Mucosa of descending colon (tissue), 3 donors: ENCODE measurements around the gene ADRB1. TPM values are rescaled to one million over a fixed set of nuclear protein-coding genes. Genes with fewer than 3 reads are reported as not detected.

Experiments used
- ATAC-seq: fragments of 200-7000 bp; cut with Tn5 transposase; one replicate; pipeline ENCODE4 v1.9.1; 2020; ENCODE audit warnings: mild to moderate bottlenecking, moderate library complexity
- DNase-seq, 3 donors: peaks; one replicate each; pipeline ENCODE4 v3.0.0-alpha.2; 2020
- H3K36me3 ChIP-seq: fragments of 200-600 bp; one replicate; pipeline ENCODE4 v1.8.0; 2021; ENCODE audit warnings: low read depth, mild to moderate bottlenecking
- H3K4me1 ChIP-seq: fragments of 200-600 bp; one replicate; pipeline ENCODE4 v1.8.0; 2021; ENCODE audit warnings: low read depth, mild to moderate bottlenecking
- H3K4me3 ChIP-seq: fragments of 200-600 bp; one replicate; pipeline ENCODE4 v1.8.0; 2021; ENCODE audit warnings: mild to moderate bottlenecking
- H3K9me3 ChIP-seq: fragments of 200-600 bp; one replicate; pipeline ENCODE4 v1.8.0; 2021; ENCODE audit warnings: mild to moderate bottlenecking
- CTCF ChIP-seq: fragments of 200-600 bp; IDR thresholded peaks from one replicate; pipeline ENCODE4 v1.8.0; 2022; ENCODE audit warnings: antibody characterized with exemption, mild to moderate bottlenecking
- intact Hi-C, 2 donors: fragments of 100-400 bp; cut with DNase I in 1 of 2; cut with micrococcal nuclease in 1 of 2; formaldehyde crosslinking; loops; one replicate each; pipeline versions ENCODE4 v1.11.0 to v1.11.1; 2022; cut with DNase I, micrococcal nuclease
- total RNA-seq, 3 donors: library from RNA; stranded (reverse); fragmentation: NEBNext Ultra II Directional in 2 of 3; extraction: Animal tissue kit (Norgen Biotek cat#: 25700) in 2 of 3; gene quantifications; one replicate each; pipeline versions ENCODE4 v1.2.1 to v1.2.4, GENCODE V29; 2021 to 2023
- donor health status: DM: no; HTN: no; CAD: no; lungs with moderate emphysema.
- donor health status: DM: no; HTN: no; CAD: no.
- donor health status: DM: no; HTN: yes; CAD: no.

ADRB1 gene
- total RNA-seq, 3 donors from 2014 or later = 1.5 to 2.8 (median 1.8) TPM

- intact Hi-C loops = no loop called here
- ATAC-seq = no peak
- H3K9me3 ChIP-seq = no peaks in the 10 kb centered on the region
- peaks cover 13% of the 10 kb centered on the region for H3K4me1 ChIP-seq
- no peak for TF ChIP-seq CTCF
- no peak for DNase-seq
- no peak overlapping the region for H3K4me3 ChIP-seq
- no peaks in the 10 kb centered on the region for H3K36me3 ChIP-seq
Observed at GRCh38 chr10:114046087-114046458, 2.4 kb downstream of the ADRB1 start.

- peaks cover 2% of the 10 kb centered on the region for H3K4me1 ChIP-seq
- DNase-seq = no peak
- intact Hi-C loops = no loop called here
- H3K36me3 ChIP-seq = no peaks in the 10 kb centered on the region
- no peaks in the 10 kb centered on the region for H3K9me3 ChIP-seq
- ATAC-seq = no peak
- no peak overlapping the region for H3K4me3 ChIP-seq
- no peak for TF ChIP-seq CTCF
Observed at GRCh38 chr10:114048472-114048871, 4.8 kb downstream of the ADRB1 start.

GRCh38 chr10:114051714-114052113 lies 8.0 kb downstream of the ADRB1 start:
- no peak overlapping the region for H3K4me3 ChIP-seq
- H3K4me1 ChIP-seq = no peaks in the 10 kb centered on the region
- DNase-seq = no peak
- no peak for ATAC-seq
- no peak for TF ChIP-seq CTCF
- intact Hi-C loops = no loop called here
- no peaks in the 10 kb centered on the region for H3K36me3 ChIP-seq
- H3K9me3 ChIP-seq = no peaks in the 10 kb centered on the region

- no peak for ATAC-seq
Observed at GRCh38 chr10:114052255-114052654, 8.6 kb downstream of the ADRB1 start.

GRCh38 chr10:114053946-114054345 lies 10.3 kb downstream of the ADRB1 start:
- Histone ChIP-seq H3K36me3 (no peaks in the 10 kb centered on the region), H3K9me3 (no peaks in the 10 kb centered on the region), H3K4me3 (no peak overlapping the region), H3K4me1 (no peaks in the 10 kb centered on the region)
- no peak for TF ChIP-seq CTCF
- ATAC-seq (no peak), DNase-seq (no peak)
- intact Hi-C loops = no loop called here

More at GRCh38 chr10:114052255-114052654, 8.6 kb downstream of the ADRB1 start:
- Histone ChIP-seq H3K9me3 (no peaks in the 10 kb centered on the region), H3K4me3 (no peak overlapping the region), H3K36me3 (no peaks in the 10 kb centered on the region), H3K4me1 (no peaks in the 10 kb centered on the region)
- no peak for DNase-seq
- intact Hi-C loops = no loop called here
- no peak for TF ChIP-seq CTCF

- Histone ChIP-seq H3K4me1 (no peaks in the 10 kb centered on the region), H3K36me3 (no peaks in the 10 kb centered on the region), H3K9me3 (no peaks in the 10 kb centered on the region), H3K4me3 (no peak overlapping the region)
- DNase-seq (no peak), ATAC-seq (no peak)
- intact Hi-C loops = no loop called here
- TF ChIP-seq CTCF = no peak
Observed at GRCh38 chr10:114057855-114058254, 14.2 kb downstream of the ADRB1 start.
